ENCODE data around the gene CEP152. TPM values are rescaled to one million over a fixed set of nuclear protein-coding genes. Genes with fewer than 3 reads are reported as not detected.

Gene CEP152
- total and polyA plus RNA-seq, 5 experiments from 2014 or later: 3.1 to 11.5 (median 5.1) TPM

- ATAC-seq (no peak), DNase-seq (no peak)
- Mint-ChIP-seq H3K27ac (no peak overlapping the region), H3K36me3 (peaks cover 22 to 65% (median 50%) of the 10 kb centered on the region in 3 donors), H3K4me3 (no peak overlapping the region), H3K4me1 (peaks cover 0 to 2% (median 0%) of the 10 kb centered on the region in 4 donors), H3K27me3 (no peaks in the 10 kb centered on the region), H3K9me3 (no peaks in the 10 kb centered on the region)
- POLR2A ChIA-PET: no interaction called here
Measured at GRCh38 chr15:48748535-48748934, 62.3 kb downstream of the CEP152 start.

GRCh38 chr15:48733615-48734014 lies 77.3 kb downstream of the CEP152 start:
- no peak for DNase-seq
- Mint-ChIP-seq H3K4me3 (no peak overlapping the region), H3K27me3 (no peaks in the 10 kb centered on the region), H3K36me3 (peaks cover 50 to 76% (median 58%) of the 10 kb centered on the region in 3 donors), H3K9me3 (peaks cover 10 to 59% (median 32%) of the 10 kb centered on the region in 9 donors), H3K4me1 (no peaks in the 10 kb centered on the region), H3K27ac (no peak overlapping the region)
- POLR2A ChIA-PET: no interaction called here
- ATAC-seq: no peak

- ATAC-seq (no peak), DNase-seq (no peak)
- POLR2A ChIA-PET: no interaction called here
- Mint-ChIP-seq H3K27ac (no peak overlapping the region), H3K36me3 (peaks cover 38 to 61% (median 39%) of the 10 kb centered on the region in 3 donors), H3K4me3 (no peak overlapping the region), H3K9me3 (peaks cover 10 to 38% (median 26%) of the 10 kb centered on the region in 9 donors), H3K27me3 (no peaks in the 10 kb centered on the region), H3K4me1 (no peaks in the 10 kb centered on the region)
Measured at GRCh38 chr15:48730506-48730905, 80.4 kb downstream of the CEP152 start.

GRCh38 chr15:48723969-48724368 lies 86.9 kb downstream of the CEP152 start:
- H3K36me3 Mint-ChIP-seq: peaks cover 4 to 17% (median 10%) of the 10 kb centered on the region in 3 donors
- POLR2A ChIA-PET: no interaction called here
- no peak overlapping the region for H3K4me3 Mint-ChIP-seq
- H3K27ac Mint-ChIP-seq: no peak overlapping the region
- peaks cover 0 to 2% (median 0%) of the 10 kb centered on the region in 9 donors for H3K9me3 Mint-ChIP-seq
- H3K27me3 Mint-ChIP-seq: peaks cover 0 to 6% (median 0%) of the 10 kb centered on the region in 5 donors
- no peak for ATAC-seq
- H3K4me1 Mint-ChIP-seq: no peaks in the 10 kb centered on the region
- no peak for DNase-seq

GRCh38 chr15:48722764-48723661 lies 87.9 kb downstream of the CEP152 start:
- no peak for DNase-seq
- Mint-ChIP-seq H3K9me3 (peaks cover 0 to 2% (median 0%) of the 10 kb centered on the region in 9 donors), H3K36me3 (peaks cover 0 to 12% (median under 1%) of the 10 kb centered on the region in 3 donors), H3K4me1 (no peaks in the 10 kb centered on the region), H3K27me3 (peaks cover 0 to 6% (median 0%) of the 10 kb centered on the region in 5 donors), H3K4me3 (no peak overlapping the region), H3K27ac (no peak overlapping the region)
- POLR2A ChIA-PET: no interaction called here
- ATAC-seq: no peak

- POLR2A ChIA-PET: no interaction called here
- H3K4me1 Mint-ChIP-seq: no peaks in the 10 kb centered on the region
- H3K36me3 Mint-ChIP-seq: peaks cover 1 to 14% (median 8%) of the 10 kb centered on the region in 3 donors
- peaks cover 0 to 6% (median 0%) of the 10 kb centered on the region in 5 donors for H3K27me3 Mint-ChIP-seq
- no peak overlapping the region for H3K4me3 Mint-ChIP-seq
- no peak for ATAC-seq
- H3K27ac Mint-ChIP-seq: no peak overlapping the region
- H3K9me3 Mint-ChIP-seq: peaks cover under 1 to 15% (median 6%) of the 10 kb centered on the region in 9 donors
- DNase-seq: no peak
Measured at GRCh38 chr15:48721061-48721810, 89.6 kb downstream of the CEP152 start.

GRCh38 chr15:48720646-48721045 lies 90.2 kb downstream of the CEP152 start:
- H3K27me3 Mint-ChIP-seq: peaks cover 0 to 6% (median 0%) of the 10 kb centered on the region in 5 donors
- no peak for DNase-seq
- no peaks in the 10 kb centered on the region for H3K4me1 Mint-ChIP-seq
- no peak overlapping the region for H3K27ac Mint-ChIP-seq
- POLR2A ChIA-PET: no interaction called here
- H3K4me3 Mint-ChIP-seq: no peak overlapping the region
- peaks cover 3 to 20% (median 14%) of the 10 kb centered on the region in 3 donors for H3K36me3 Mint-ChIP-seq
- no peak for ATAC-seq
- H3K9me3 Mint-ChIP-seq: peaks cover 6 to 20% (median 12%) of the 10 kb centered on the region in 9 donors

- H3K9me3 Mint-ChIP-seq: peaks cover 12 to 30% (median 16%) of the 10 kb centered on the region in 9 donors
- POLR2A ChIA-PET: no interaction called here
- no peak overlapping the region for H3K27ac Mint-ChIP-seq
- H3K4me1 Mint-ChIP-seq: no peaks in the 10 kb centered on the region
- H3K27me3 Mint-ChIP-seq: peaks cover 0 to 6% (median 0%) of the 10 kb centered on the region in 5 donors
- H3K4me3 Mint-ChIP-seq: no peak overlapping the region
- ATAC-seq: no peak
- peaks cover 3 to 20% (median 18%) of the 10 kb centered on the region in 3 donors for H3K36me3 Mint-ChIP-seq
- no peak for DNase-seq
Measured at GRCh38 chr15:48719668-48720067, 91.2 kb downstream of the CEP152 start.

- peaks cover 0 to 6% (median 0%) of the 10 kb centered on the region in 5 donors for H3K27me3 Mint-ChIP-seq
- POLR2A ChIA-PET: no interaction called here
- no peak for DNase-seq
Measured at GRCh38 chr15:48718646-48719045, 92.2 kb downstream of the CEP152 start.

GRCh38 chr15:48717458-48717857 lies 93.4 kb downstream of the CEP152 start:
- no peaks in the 10 kb centered on the region for H3K4me1 Mint-ChIP-seq
- no peak overlapping the region for H3K4me3 Mint-ChIP-seq
- H3K36me3 Mint-ChIP-seq: peaks cover 6 to 31% (median 18%) of the 10 kb centered on the region in 3 donors
- peaks cover 0 to 6% (median 0%) of the 10 kb centered on the region in 5 donors for H3K27me3 Mint-ChIP-seq
- H3K9me3 Mint-ChIP-seq: peaks cover 12 to 44% (median 17%) of the 10 kb centered on the region in 9 donors
- POLR2A ChIA-PET: no interaction called here
- H3K27ac Mint-ChIP-seq: no peak overlapping the region
- DNase-seq: no peak
- ATAC-seq: no peak

More at GRCh38 chr15:48718646-48719045, 92.2 kb downstream of the CEP152 start:
- Mint-ChIP-seq H3K4me3 (no peak overlapping the region), H3K36me3 (peaks cover 3 to 24% (median 18%) of the 10 kb centered on the region in 3 donors), H3K4me1 (no peaks in the 10 kb centered on the region), H3K27ac (no peak overlapping the region), H3K9me3 (peaks cover 12 to 40% (median 16%) of the 10 kb centered on the region in 9 donors)
- no peak for ATAC-seq

- Mint-ChIP-seq H3K36me3 (peaks cover 8 to 35% (median 33%) of the 10 kb centered on the region in 3 donors), H3K4me1 (no peaks in the 10 kb centered on the region), H3K4me3 (no peak overlapping the region), H3K27ac (no peak overlapping the region), H3K9me3 (peaks cover 13 to 75% (median 38%) of the 10 kb centered on the region in 9 donors), H3K27me3 (peaks cover 0 to 3% (median 0%) of the 10 kb centered on the region in 5 donors)
- POLR2A ChIA-PET: no interaction called here
- no peak for ATAC-seq
- DNase-seq: no peak
Measured at GRCh38 chr15:48712546-48712945, 98.3 kb downstream of the CEP152 start.

GRCh38 chr15:48710952-48711495 lies 99.8 kb downstream of the CEP152 start:
- ATAC-seq (no peak), DNase-seq (no peak)
- POLR2A ChIA-PET: no interaction called here
- peaks cover 8 to 72% (median 40%) of the 10 kb centered on the region in 9 donors for H3K9me3 Mint-ChIP-seq
- H3K4me1 Mint-ChIP-seq: no peaks in the 10 kb centered on the region
- peaks cover 0 to 3% (median 0%) of the 10 kb centered on the region in 5 donors for H3K27me3 Mint-ChIP-seq
- no peak overlapping the region for H3K27ac Mint-ChIP-seq
- no peak overlapping the region for H3K4me3 Mint-ChIP-seq
- H3K36me3 Mint-ChIP-seq: peaks cover 5 to 25% (median 23%) of the 10 kb centered on the region in 3 donors
